ENCODE measurements around the gene WDPCP. TPM values are rescaled to one million over a fixed set of nuclear protein-coding genes. Genes with fewer than 3 reads are reported as not detected.

WDPCP gene
- total and polyA plus RNA-seq, 9 donors = 4.0 to 29.6 (median 15.6) TPM

DNA sequence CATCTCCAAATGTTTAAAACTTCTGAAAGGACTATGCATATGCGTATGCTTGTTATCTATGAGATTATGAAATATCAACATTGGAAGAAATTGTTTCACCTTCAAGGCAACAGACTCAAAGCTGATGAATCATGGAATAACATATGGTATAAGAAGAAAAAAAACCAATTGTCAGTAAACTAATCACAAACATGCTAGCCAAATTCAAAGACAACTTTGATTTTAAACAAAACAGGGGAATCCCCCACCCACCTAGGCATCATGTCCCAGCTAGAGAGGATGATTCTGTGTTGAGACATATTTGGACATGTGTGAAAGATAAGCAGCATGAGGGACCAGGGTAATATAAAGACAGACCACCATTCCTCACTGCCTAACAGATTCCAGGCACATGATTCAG lies 147.7 kb downstream of the WDPCP start:
- TF ChIP-seq POLR2A (IDR thresholded peaks at IDR 0.05) = no peak
- TF ChIP-seq, protein P1, sequence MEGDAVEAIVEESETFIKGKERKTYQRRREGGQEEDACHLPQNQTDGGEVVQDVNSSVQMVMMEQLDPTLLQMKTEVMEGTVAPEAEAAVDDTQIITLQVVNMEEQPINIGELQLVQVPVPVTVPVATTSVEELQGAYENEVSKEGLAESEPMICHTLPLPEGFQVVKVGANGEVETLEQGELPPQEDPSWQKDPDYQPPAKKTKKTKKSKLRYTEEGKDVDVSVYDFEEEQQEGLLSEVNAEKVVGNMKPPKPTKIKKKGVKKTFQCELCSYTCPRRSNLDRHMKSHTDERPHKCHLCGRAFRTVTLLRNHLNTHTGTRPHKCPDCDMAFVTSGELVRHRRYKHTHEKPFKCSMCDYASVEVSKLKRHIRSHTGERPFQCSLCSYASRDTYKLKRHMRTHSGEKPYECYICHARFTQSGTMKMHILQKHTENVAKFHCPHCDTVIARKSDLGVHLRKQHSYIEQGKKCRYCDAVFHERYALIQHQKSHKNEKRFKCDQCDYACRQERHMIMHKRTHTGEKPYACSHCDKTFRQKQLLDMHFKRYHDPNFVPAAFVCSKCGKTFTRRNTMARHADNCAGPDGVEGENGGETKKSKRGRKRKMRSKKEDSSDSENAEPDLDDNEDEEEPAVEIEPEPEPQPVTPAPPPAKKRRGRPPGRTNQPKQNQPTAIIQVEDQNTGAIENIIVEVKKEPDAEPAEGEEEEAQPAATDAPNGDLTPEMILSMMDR (IDR thresholded peaks at IDR 0.05) = no peak
- no peak for TF ChIP-seq EP300 (IDR thresholded peaks at IDR 0.05)
- no peak for DNase-seq
- intact Hi-C loops (cut with DNase I) = no loop called here

GRCh38 chr2:63438181-63438580 lies 150.1 kb downstream of the WDPCP start:
- Histone ChIP-seq H3K9me3 (no peaks in the 10 kb centered on the region), H3K27ac (no peak overlapping the region), H3K27me3 (no peaks in the 10 kb centered on the region), H3K4me3 (no peak overlapping the region), H3K4me1 (ENCODE audit: insufficient read depth) (no peaks in the 10 kb centered on the region), H3K36me3 (no peaks in the 10 kb centered on the region)
- 75 to 91% (median 87%) methylated on average over 1 of the region's 1 CpG for WGBS, 3 donors
- TF ChIP-seq POLR2A (IDR thresholded peaks at IDR 0.05) = no peak
- TF ChIP-seq EP300 (IDR thresholded peaks at IDR 0.05) = no peak
- TF ChIP-seq, protein P1 (IDR thresholded peaks at IDR 0.05) = no peak
- DNase-seq = no peak
- intact Hi-C loops (cut with DNase I) = no loop called here

More for the DNA sequence above, 147.7 kb downstream of the WDPCP start:
- H3K27ac ChIP-seq = no peak overlapping the region
- no peaks in the 10 kb centered on the region for H3K36me3 ChIP-seq
- no peaks in the 10 kb centered on the region for H3K27me3 ChIP-seq
- no peaks in the 10 kb centered on the region for H3K9me3 ChIP-seq
- no peaks in the 10 kb centered on the region for H3K4me1 ChIP-seq (ENCODE audit: insufficient read depth)
- no peak overlapping the region for H3K4me3 ChIP-seq
- 25 to 69% (median 60%) methylated on average over 1 of the region's 1 CpG for WGBS, 3 donors

DNA sequence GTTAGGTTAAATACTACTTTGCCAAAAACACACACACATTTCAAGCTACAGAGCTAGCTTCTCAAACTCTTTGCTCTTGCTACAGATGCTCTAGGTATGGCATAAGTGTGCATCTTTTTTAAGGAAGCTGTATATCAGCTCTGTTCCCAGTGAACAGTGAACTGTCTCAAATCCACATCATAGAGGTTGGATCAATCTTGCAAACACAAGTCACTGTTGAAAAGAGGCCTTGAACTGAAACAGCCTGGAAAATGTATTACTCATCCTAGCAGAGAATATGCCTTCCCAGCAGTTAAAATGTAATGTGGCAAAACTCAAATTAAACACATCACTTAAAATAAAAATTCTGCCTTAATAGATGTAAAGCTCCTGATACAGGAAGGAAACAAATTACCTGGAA lies 151.8 kb downstream of the WDPCP start:
- TF ChIP-seq, protein P1 (IDR thresholded peaks at IDR 0.05) = no peak
- TF ChIP-seq EP300 (IDR thresholded peaks at IDR 0.05) (no peak), POLR2A (IDR thresholded peaks at IDR 0.05) (no peak)
- Histone ChIP-seq H3K36me3 (no peaks in the 10 kb centered on the region), H3K27me3 (no peaks in the 10 kb centered on the region), H3K4me1 (ENCODE audit: insufficient read depth) (no peaks in the 10 kb centered on the region), H3K4me3 (no peak overlapping the region), H3K27ac (no peak overlapping the region), H3K9me3 (no peaks in the 10 kb centered on the region)
- intact Hi-C loops (cut with DNase I) = no loop called here
- DNase-seq = no peak

DNA sequence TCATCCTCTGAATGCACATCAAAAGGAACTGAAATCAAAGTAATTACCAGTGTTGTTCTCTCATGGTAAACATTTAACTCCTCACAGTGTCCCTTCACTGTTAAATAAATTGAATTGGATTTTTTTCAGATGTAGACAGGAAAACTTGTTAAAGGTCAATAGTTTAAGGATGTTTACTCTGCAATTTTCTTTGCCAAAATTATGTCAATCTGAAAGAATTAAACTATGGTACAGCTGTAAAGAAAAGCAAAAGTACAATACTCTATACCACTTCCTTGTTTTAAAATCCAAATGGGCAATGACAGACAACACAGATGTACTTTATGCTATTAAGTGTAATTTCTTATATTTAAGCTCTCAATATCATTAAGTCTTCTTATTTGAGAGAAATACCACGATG lies 153.2 kb downstream of the WDPCP start:
- Histone ChIP-seq H3K4me3 (no peak overlapping the region), H3K27ac (no peak overlapping the region), H3K9me3 (no peaks in the 10 kb centered on the region), H3K36me3 (no peaks in the 10 kb centered on the region), H3K27me3 (no peaks in the 10 kb centered on the region), H3K4me1 (ENCODE audit: insufficient read depth) (no peaks in the 10 kb centered on the region)
- no peak for DNase-seq
- 36 to 90% (median 88%) methylated on average over 1 of the region's 1 CpG for WGBS, 3 donors
- intact Hi-C loops (cut with DNase I) = no loop called here
- no peak for TF ChIP-seq EP300 (IDR thresholded peaks at IDR 0.05)

DNA sequence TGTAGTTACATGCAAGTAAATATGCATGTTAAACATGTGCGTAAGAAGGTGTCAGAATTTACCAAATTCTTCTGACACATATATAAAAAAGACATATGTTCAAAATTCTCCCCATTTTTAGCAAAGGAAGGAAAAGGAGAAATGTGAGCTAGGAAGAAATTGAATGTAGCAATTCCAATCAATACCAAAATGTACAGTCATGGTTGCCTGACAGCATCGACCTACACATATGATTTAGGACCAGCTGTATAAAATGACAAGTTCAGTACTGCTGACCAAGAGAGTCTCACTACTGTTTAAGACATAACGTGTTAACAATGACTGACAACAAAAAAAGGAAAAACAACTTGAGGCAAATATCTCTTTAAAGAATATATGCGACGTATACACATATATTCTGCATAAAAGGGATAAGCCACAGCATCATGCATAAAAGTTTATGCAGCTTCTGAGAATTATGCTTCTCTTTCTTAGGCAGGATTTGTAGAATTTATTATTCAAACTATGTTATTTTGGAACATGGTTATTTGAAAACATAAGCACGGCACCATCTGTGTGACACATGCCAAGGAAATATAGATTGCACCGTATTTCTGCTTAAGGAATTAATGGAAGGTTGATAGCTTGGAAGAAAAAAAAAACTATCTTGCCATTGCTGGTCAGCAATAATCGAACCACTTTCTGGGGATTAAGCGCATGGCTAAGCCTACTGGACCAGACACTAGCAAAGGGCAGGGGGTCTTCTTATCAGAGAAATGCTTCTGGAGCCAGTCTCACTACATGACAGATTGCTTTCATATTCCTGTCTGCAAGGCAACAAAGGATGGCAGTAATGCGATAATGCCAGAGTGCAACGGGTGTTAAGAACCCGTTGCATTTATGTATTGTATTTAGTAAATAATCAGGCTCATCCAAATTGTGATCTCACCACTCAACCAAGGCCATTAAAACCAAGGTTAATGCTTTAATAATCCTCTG lies 154.0 kb downstream of the WDPCP start:
- no peaks in the 10 kb centered on the region for H3K9me3 ChIP-seq
- intact Hi-C loops (cut with DNase I) = no loop called here
- WGBS, 3 donors = 59 to 79% (median 65%) methylated on average over 12 of the region's 12 CpGs
- no peaks in the 10 kb centered on the region for H3K36me3 ChIP-seq
- no peak overlapping the region for H3K27ac ChIP-seq
- DNase-seq = no peak
- TF ChIP-seq EP300 (IDR thresholded peaks at IDR 0.05) = no peak
- TF ChIP-seq, protein P1 (IDR thresholded peaks at IDR 0.05) = no peak
- TF ChIP-seq POLR2A (IDR thresholded peaks at IDR 0.05) = no peak
- no peaks in the 10 kb centered on the region for H3K27me3 ChIP-seq
- H3K4me1 ChIP-seq (ENCODE audit: insufficient read depth) = no peaks in the 10 kb centered on the region
- no peak overlapping the region for H3K4me3 ChIP-seq

All from ovary (tissue), 9 donors.